Ascending aorta (tissue), 2 donors: ENCODE data around the gene PKD2L1. TPM values are rescaled to one million over a fixed set of nuclear protein-coding genes. Genes with fewer than 3 reads are reported as not detected.
A peak's percentile ranks its signal among the peaks of the same experiment; 100 is the strongest.
"Not testable (repeated sequence)": the region's sequence is repeated elsewhere in the genome, so short reads cannot be mapped to it uniquely, and the experiment has no call there.

Source experiments
- DNase-seq, 2 donors: peaks; one replicate each; pipeline ENCODE4 v3.0.0-alpha.2; 2019; ENCODE audit warnings: low spot score in 2 of 2
- H3K27ac ChIP-seq, 2 donors: fragments of 200-600 bp; sonication (generic); one replicate each; pipeline ENCODE4 v1.5.1; 2016 to 2017; ENCODE audit warnings: mild to moderate bottlenecking in 1 of 2
- H3K27me3 ChIP-seq: fragments of 200-600 bp; sonication (generic); one replicate; pipeline ENCODE4 v1.5.1; 2017
- H3K36me3 ChIP-seq, 2 donors: fragments of 200-600 bp; sonication (generic); one replicate each; pipeline ENCODE4 v1.5.1; 2016
- H3K4me1 ChIP-seq, 2 donors: fragments of 200-600 bp; sonication (generic); one replicate each; pipeline ENCODE4 v1.5.1; 2016 to 2017; ENCODE audit warnings: mild to moderate bottlenecking in 1 of 2
- H3K4me3 ChIP-seq, 2 donors: fragments of 200-600 bp; sonication (generic); one replicate each; pipeline ENCODE4 v1.5.1; 2016 to 2017; ENCODE audit warnings: mild to moderate bottlenecking in 1 of 2
- H3K9me3 ChIP-seq, 2 donors: fragments of 200-600 bp; sonication (generic); one replicate each; pipeline ENCODE4 v1.5.1; 2016
- CTCF ChIP-seq, 3 experiments: fragments of 200-600 bp in 2 of 3; fragments of 450-650 bp in 1 of 3; sonication (generic) in 2 of 3; IDR thresholded peaks; one replicate each; pipeline ENCODE4 v1.5.1; 2016 to 2019; ENCODE audit warnings: antibody characterized with exemption in 3 of 3, mild to moderate bottlenecking in 1 of 3, moderate library complexity in 1 of 3
- intact Hi-C: fragments of 100-400 bp; cut with DNase I; formaldehyde crosslinking; loops from one replicate; pipeline ENCODE4 v1.15.1; 2023
- total RNA-seq: library from RNA; depleted of rRNA; stranded (reverse); fragments of >200 nt; gene quantifications from one replicate; pipeline ENCODE4 v1.1.0, GENCODE V29; 2016

PKD2L1 gene
- total RNA-seq, 1 donor from 2014 or later, result not detected

GRCh38 chr10:100282907-100283306, 47.1 kb downstream of the PKD2L1 start:
- no peak for DNase-seq
- H3K36me3 ChIP-seq, result peaks cover 29 to 30% of the 10 kb centered on the region in 2 donors
- TF ChIP-seq CTCF (IDR thresholded peaks at IDR 0.05), result no peak
- no peaks in the 10 kb centered on the region for H3K27me3 ChIP-seq
- intact Hi-C loops, result no loop called here
- H3K4me3 ChIP-seq, result no peak overlapping the region
- no peak overlapping the region for H3K27ac ChIP-seq
- H3K9me3 ChIP-seq, result no peaks in the 10 kb centered on the region
- H3K4me1 ChIP-seq, result peaks cover 0 to 21% of the 10 kb centered on the region in 2 donors

- intact Hi-C loops, H3K9me3 ChIP-seq, H3K4me1 ChIP-seq, H3K4me3 ChIP-seq, H3K27ac ChIP-seq, DNase-seq, H3K27me3 ChIP-seq: not testable (repeated sequence)
- peaks cover 32 to 33% of the 10 kb centered on the region in 2 donors for H3K36me3 ChIP-seq
These were observed 53.1 kb downstream of the PKD2L1 start for GRCh38 chr10:100276971-100277370.

- Histone ChIP-seq H3K36me3 (no peaks in the 10 kb centered on the region), H3K27ac (peak within 1 kb of the TSS; percentile 70 to 84), H3K27me3 (no peaks in the 10 kb centered on the region), H3K4me3 (peak within 1 kb of the TSS; percentile 73 to 89), H3K9me3 (no peaks in the 10 kb centered on the region), H3K4me1 (peaks cover 4 to 11% of the 10 kb centered on the region in 2 donors)
- TF ChIP-seq CTCF (IDR thresholded peaks at IDR 0.05), result no peak
- peak; percentile 47 to 91 for DNase-seq
- intact Hi-C loops, result loop anchor here (1.0 kb wide), 3 partner anchors 19 to 82 kb away; partner anchors contain the start of genes BLOC1S2 and CHUK
These were observed 62.6 kb downstream of the PKD2L1 start, which contains the start of gene CWF19L1 for GRCh38 chr10:100267239-100268104. Gene CWF19L1 (minus strand): TSS chr10:100267638. CDS start chr10:100267593, 45 bp downstream.

GRCh38 chr10:100265821-100266485, 64.1 kb downstream of the PKD2L1 start:
- no peak for DNase-seq
- intact Hi-C loops, result no loop called here
- Histone ChIP-seq H3K27me3 (no peaks in the 10 kb centered on the region), H3K4me3 (peak overlapping the region in 1 of 2 donors; percentile 89), H3K4me1 (peaks cover 4 to 11% of the 10 kb centered on the region in 2 donors), H3K36me3 (peaks cover 0 to 6% of the 10 kb centered on the region in 2 donors), H3K27ac (no peak overlapping the region), H3K9me3 (no peaks in the 10 kb centered on the region)
- no peak for TF ChIP-seq CTCF (IDR thresholded peaks at IDR 0.05)

- no peak for TF ChIP-seq CTCF (IDR thresholded peaks at IDR 0.05)
- no peak for DNase-seq
- peaks cover 70 to 84% of the 10 kb centered on the region in 2 donors for H3K36me3 ChIP-seq
- no peak overlapping the region for H3K4me3 ChIP-seq
- H3K27me3 ChIP-seq, result no peaks in the 10 kb centered on the region
- H3K4me1 ChIP-seq, result no peaks in the 10 kb centered on the region
- no peak overlapping the region for H3K27ac ChIP-seq
- intact Hi-C loops, result no loop called here
- H3K9me3 ChIP-seq, result no peaks in the 10 kb centered on the region
These were observed 75.8 kb downstream of the PKD2L1 start for GRCh38 chr10:100254191-100254590.

GRCh38 chr10:100253041-100253440, 77.0 kb downstream of the PKD2L1 start:
- Histone ChIP-seq H3K36me3 (peaks cover 78 to 87% of the 10 kb centered on the region in 2 donors), H3K27ac (no peak overlapping the region)

More at GRCh38 chr10:100253041-100253440, 77.0 kb downstream of the PKD2L1 start:
- no peaks in the 10 kb centered on the region for H3K4me1 ChIP-seq
- H3K4me3 ChIP-seq, result no peak overlapping the region
- H3K27me3 ChIP-seq, result no peaks in the 10 kb centered on the region
- intact Hi-C loops, result no loop called here
- DNase-seq, result no peak
- H3K9me3 ChIP-seq, result no peaks in the 10 kb centered on the region
- TF ChIP-seq CTCF (IDR thresholded peaks at IDR 0.05), result no peak
